KMS-11 (cell line): ENCODE results near the gene KCNT1.
"Not testable (repeated sequence)": the region's sequence is repeated elsewhere in the genome, so short reads cannot be mapped to it uniquely, and the experiment has no call there.

Experiments
- H2AFZ ChIP-seq: fragments of 200-600 bp; sonication (generic); 2 replicates; pipeline ENCODE4 v1.6.1; 2016; ENCODE audit warnings: antibody characterized with exemption, mixed run types, low read depth
- H3K27ac ChIP-seq: fragments of 200-600 bp; sonication (generic); 2 replicates; pipeline ENCODE4 v1.6.1; 2016; ENCODE audit warnings: mild to moderate bottlenecking, mixed run types
- H3K27me3 ChIP-seq: fragments of 200-600 bp; sonication (generic); 2 replicates; pipeline ENCODE4 v1.6.1; 2017; ENCODE audit warnings: mild to moderate bottlenecking, low read depth, mixed run types, moderate library complexity; ENCODE audit not compliant: insufficient read depth
- H3K36me3 ChIP-seq: fragments of 200-600 bp; sonication (generic); 2 replicates; pipeline ENCODE4 v1.6.1; 2017; ENCODE audit warnings: mild to moderate bottlenecking, mixed run types; ENCODE audit not compliant: insufficient read depth
- H3K4me1 ChIP-seq: fragments of 200-600 bp; sonication (generic); 2 replicates; pipeline ENCODE4 v1.6.1; 2016; ENCODE audit warnings: mild to moderate bottlenecking, low read depth, mixed run types; ENCODE audit not compliant: poor library complexity, severe bottlenecking
- H3K4me2 ChIP-seq: fragments of 200-600 bp; sonication (generic); 2 replicates; pipeline ENCODE4 v1.7.0; 2016; ENCODE audit warnings: mild to moderate bottlenecking, mixed run types
- H3K4me3 ChIP-seq: fragments of 200-600 bp; sonication (generic); IDR thresholded peaks from 2 replicates; pipeline ENCODE4 v1.6.1; 2017; ENCODE audit warnings: low read depth, low read length, mixed read lengths; ENCODE audit not compliant: insufficient read depth
- H3K79me2 ChIP-seq: fragments of 200-600 bp; sonication (generic); 2 replicates; pipeline ENCODE4 v1.6.1; 2016; ENCODE audit warnings: low read depth, mixed run types; ENCODE audit not compliant: insufficient read depth
- H3K9ac ChIP-seq: fragments of 200-600 bp; sonication (generic); 2 replicates; pipeline ENCODE4 v1.6.1; 2016; ENCODE audit warnings: mild to moderate bottlenecking, mixed run types
- H4K20me1 ChIP-seq: fragments of 200-600 bp; sonication (generic); 2 replicates; pipeline ENCODE4 v1.6.1; 2016; ENCODE audit warnings: mild to moderate bottlenecking, mixed run types; ENCODE audit not compliant: insufficient read depth
- CTCF ChIP-seq: fragments of 200-600 bp; sonication (generic); conservative IDR thresholded peaks from 2 replicates; pipeline ENCODE4 v1.6.1; 2017; ENCODE audit warnings: low read depth, mild to moderate bottlenecking, antibody characterized with exemption, low read length, moderate library complexity, mixed read lengths

KCNT1 gene

GRCh38 chr9:135670721-135671590 is 31.0 kb upstream of the KCNT1 start:
- no peak overlapping the region for H3K4me2 ChIP-seq
- no peak overlapping the region for H2AFZ ChIP-seq
- H3K4me1 ChIP-seq, result no peaks in the 10 kb centered on the region
- no peak overlapping the region for H3K9ac ChIP-seq
- H3K36me3 ChIP-seq, result no peaks in the 10 kb centered on the region
- no peaks in the 10 kb centered on the region for H3K79me2 ChIP-seq
- TF ChIP-seq CTCF, result no peak
- H4K20me1 ChIP-seq, result no peaks in the 10 kb centered on the region
- H3K27ac ChIP-seq, result no peak overlapping the region
- H3K27me3 ChIP-seq, result peaks cover 52% of the 10 kb centered on the region
- H3K4me3 ChIP-seq, result no peak overlapping the region

- no peak overlapping the region for H3K4me3 ChIP-seq
These were observed 30.4 kb upstream of the KCNT1 start for GRCh38 chr9:135671591-135672041.

GRCh38 chr9:135672786-135673185 is 29.2 kb upstream of the KCNT1 start:
- not testable (repeated sequence) for H3K79me2 ChIP-seq, H3K4me1 ChIP-seq, H4K20me1 ChIP-seq, H3K4me3 ChIP-seq, H3K9ac ChIP-seq, H3K36me3 ChIP-seq, H2AFZ ChIP-seq, H3K4me2 ChIP-seq, H3K27ac ChIP-seq
- H3K27me3 ChIP-seq, result peaks cover 52% of the 10 kb centered on the region

More at GRCh38 chr9:135671591-135672041, 30.4 kb upstream of the KCNT1 start:
- peaks cover 52% of the 10 kb centered on the region for H3K27me3 ChIP-seq
- no peaks in the 10 kb centered on the region for H3K36me3 ChIP-seq
- no peak overlapping the region for H3K4me2 ChIP-seq
- H3K79me2 ChIP-seq, result no peaks in the 10 kb centered on the region
- no peak overlapping the region for H3K27ac ChIP-seq
- no peaks in the 10 kb centered on the region for H4K20me1 ChIP-seq
- TF ChIP-seq CTCF, result no peak
- no peak overlapping the region for H2AFZ ChIP-seq
- no peak overlapping the region for H3K9ac ChIP-seq
- no peaks in the 10 kb centered on the region for H3K4me1 ChIP-seq

GRCh38 chr9:135673941-135674340 is 28.0 kb upstream of the KCNT1 start:
- Histone ChIP-seq H3K4me3 (no peak overlapping the region), H3K9ac (no peak overlapping the region), H4K20me1 (no peaks in the 10 kb centered on the region), H3K27me3 (peaks cover 52% of the 10 kb centered on the region), H3K27ac (no peak overlapping the region), H3K4me2 (no peak overlapping the region), H3K79me2 (no peaks in the 10 kb centered on the region), H3K36me3 (no peaks in the 10 kb centered on the region), H2AFZ (no peak overlapping the region), H3K4me1 (no peaks in the 10 kb centered on the region)
- no peak for TF ChIP-seq CTCF

GRCh38 chr9:135674977-135675376 is 27.0 kb upstream of the KCNT1 start:
- Histone ChIP-seq H4K20me1 (no peaks in the 10 kb centered on the region), H3K4me3 (no peak overlapping the region), H3K4me2 (no peak overlapping the region), H3K9ac (no peak overlapping the region), H3K36me3 (no peaks in the 10 kb centered on the region), H3K79me2 (no peaks in the 10 kb centered on the region), H3K27me3 (peaks cover 52% of the 10 kb centered on the region), H3K4me1 (no peaks in the 10 kb centered on the region), H3K27ac (no peak overlapping the region), H2AFZ (no peak overlapping the region)
- TF ChIP-seq CTCF, result no peak
